CD4-positive, alpha-beta T cell treated with Interferon gamma for 1 hour (primary cell): ENCODE results near the gene SH3GL2.

Experiments used
- DNase-seq: peaks from one replicate; pipeline ENCODE4 v3.0.0-alpha.2; 2020

The SH3GL2 gene

DNA sequence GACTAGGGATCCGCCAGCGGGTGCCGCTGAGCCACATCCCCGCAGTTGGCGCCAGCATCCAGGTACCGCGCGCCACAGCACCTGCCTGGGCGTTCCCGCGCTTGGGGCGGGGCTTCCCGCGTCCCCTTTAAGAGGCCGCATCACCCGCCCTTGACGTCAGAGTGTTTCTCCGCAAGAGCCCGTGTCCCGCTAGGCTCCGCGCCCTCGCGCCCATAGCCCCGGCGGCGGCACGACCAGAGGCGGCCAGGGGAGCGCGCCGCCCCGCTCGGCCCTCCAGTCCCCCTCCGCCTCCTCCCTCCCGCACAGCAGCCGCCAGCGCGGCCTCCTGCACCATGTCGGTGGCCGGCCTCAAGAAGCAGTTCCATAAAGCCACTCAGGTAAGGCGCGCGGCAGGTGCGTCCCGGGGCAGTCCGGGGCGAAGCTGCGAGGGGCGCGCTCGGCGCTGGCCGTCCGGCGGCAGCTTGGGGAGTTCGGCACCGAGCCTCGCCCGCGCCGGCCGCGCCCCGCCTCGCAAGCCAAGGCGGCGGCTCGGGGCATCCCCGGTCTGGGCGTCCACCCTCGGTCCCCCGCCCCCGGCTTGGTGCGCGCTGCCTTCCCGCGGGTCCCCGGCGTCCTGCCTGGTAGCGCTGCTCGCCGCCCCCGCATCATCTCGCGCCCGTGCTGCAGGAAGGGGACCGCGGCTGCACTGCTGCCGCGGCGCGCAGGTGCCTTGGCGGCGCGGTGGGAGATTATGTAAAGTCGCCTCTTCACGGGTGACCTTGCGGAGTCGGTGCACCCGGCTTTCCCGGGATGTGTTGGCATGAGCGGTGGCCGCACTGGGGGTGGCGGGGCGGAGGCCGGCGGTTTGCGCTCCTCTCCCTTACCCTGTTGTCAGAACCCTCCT lies at the start of gene SH3GL2:
Gene SH3GL2, plus strand, starts transcription at position 156 of the 883 bp plus-strand sequence.
- DNase-seq = no peak

DNA sequence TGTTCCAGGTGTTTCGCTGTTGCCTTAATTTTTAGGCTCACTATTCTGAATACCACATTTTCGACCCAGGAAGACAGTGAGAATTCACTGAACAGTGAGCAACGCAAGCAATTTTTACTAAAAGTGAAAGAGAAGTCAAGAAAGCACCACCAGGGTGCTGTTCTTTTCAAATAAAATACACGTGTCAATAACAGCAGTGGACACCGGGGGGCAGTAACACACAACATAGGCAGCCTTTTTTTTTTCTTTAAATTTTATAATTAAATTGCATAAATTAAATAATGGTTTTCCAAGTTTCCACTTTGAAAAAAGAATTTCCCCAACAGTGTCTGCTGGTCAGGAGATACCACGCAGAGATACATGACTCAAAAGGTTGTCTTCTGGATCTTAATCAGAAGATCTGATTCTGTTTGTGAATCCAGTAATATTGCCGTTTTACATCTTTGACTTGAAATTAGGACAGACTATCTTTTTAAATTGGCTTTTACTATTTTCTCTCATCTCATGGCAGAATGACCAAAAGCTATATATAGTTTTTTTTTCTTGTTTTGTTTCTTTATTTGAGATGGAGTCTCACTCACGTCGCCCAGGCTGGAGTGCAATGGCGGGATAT lies 47.1 kb upstream of the SH3GL2 start:
- DNase-seq = no peak

DNA sequence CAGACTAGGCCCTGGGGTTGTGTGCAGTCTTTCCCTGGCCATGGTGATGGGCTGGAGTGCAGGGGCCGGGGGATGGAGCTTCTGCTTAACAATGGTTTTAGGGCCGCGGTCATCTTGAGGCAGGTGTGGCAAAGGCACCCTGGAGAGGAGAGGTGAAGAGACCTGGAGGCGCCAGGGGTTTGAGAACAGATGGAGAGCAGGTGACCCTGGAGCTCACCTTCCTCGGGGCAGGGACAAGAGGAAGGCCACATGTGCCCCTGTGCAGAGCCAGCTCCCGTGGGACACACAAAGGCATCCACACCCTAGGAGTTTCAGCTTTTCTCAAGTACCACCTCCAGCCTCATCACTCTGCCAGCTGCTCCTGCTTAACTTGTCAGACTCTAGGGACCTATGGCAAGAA lies 46.4 kb upstream of the SH3GL2 start:
- no peak for DNase-seq

DNA sequence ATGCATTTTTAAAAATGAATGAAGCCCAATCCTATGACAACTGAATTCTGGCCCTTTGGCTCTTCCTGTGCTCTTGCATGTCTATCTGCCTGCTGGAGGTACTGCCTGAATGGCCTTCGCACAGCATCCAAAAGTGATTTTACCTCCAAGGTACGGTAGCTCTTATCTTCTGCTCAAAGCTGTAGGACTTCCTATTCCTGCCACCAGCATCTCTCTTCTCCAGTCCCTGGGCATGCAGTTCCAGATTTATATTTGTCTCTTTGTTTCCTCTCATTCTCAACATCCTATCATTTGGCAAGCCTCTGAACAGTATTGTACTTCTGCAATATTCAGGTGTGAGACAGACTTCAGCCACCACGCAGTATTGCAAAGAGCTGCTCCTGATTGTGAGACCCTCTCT lies 43.7 kb upstream of the SH3GL2 start:
- no peak for DNase-seq

DNA sequence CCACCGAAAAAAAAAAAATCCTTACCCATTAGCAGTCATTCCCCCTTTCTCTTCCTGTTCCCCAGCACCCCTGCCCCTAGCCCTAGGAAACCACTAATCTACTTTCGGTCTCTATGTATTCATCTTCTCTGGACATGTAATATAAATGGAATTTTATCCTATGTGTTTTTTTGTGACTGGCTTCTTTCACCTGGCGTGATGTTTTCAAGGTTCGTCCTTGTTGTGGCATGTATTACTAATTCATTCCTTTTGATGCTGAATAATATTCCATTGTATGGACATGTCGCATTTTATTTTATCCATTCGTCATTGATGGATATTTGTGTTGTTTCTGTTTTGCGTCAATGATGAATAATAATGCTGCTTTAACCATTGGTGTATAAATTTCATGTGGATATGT lies 42.8 kb upstream of the SH3GL2 start:
- no peak for DNase-seq

DNA sequence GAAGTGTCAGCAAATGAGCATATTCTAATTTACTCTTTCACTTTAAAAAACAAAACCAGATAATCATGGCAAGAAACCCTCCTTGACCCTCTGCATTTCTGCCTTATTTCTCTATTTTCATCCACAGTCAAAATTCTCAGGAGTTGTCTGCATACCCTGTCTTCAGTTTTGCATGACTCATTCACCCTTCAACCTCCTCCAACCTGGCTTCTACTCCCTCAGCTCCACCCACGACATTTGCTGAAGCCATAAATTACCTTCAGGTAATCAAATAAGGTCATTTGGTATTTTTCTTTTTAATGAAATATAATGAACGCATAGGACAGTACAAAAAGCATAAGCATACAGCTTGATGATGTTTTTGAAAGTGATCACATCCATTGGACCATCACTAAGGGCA lies 27.8 kb upstream of the SH3GL2 start:
- no peak for DNase-seq

DNA sequence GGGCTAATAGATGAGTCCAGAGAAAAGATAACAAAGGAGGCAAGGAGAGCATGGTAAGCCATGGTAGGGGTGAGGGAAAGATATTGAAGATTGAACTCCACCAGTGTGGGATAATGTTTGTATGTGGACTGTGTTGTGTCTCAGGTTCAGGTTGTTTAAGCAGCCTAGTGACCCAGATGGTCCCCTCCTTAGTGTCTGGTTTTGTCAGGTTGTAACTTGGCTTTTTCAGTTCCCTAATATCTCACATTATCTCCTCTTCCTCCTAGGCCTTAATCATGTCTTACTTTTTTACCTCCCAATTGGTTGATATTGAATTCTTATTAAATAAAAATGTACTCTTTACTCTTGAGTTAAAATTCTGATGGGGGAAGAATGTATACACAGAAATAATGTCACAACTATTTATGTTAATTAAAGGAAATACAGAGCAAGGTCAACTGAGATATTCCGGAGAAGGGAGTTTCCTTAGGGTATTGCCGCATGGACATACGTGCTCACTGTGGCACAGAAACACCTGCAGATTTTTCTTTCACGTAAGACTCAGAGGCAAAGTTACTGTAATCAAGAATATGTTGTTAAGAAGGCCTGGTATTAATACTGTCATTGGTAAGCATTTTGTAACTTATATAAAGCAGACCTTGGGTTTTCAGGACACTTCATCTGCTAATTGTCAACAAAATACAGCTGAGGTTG lies 23.4 kb upstream of the SH3GL2 start:
- no peak for DNase-seq

DNA sequence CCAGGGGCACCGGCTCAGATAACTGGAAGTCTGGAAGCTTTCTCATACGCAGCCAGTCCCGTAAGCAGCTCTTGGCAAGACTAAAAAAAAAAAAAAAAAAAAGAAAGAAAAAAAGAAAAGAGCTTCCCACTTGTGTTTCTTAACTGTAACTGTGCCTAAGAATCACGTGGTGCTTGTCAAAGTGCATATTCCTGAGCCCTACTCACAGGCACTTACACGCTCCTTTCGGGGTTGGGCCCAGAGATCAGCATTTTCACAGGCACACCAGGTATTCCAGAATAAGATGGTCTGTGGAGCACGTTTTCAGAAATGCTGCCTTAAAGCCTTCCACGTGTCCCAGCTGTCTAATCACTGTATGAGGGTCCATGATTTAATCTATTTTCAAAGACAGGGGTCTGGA lies 22.6 kb upstream of the SH3GL2 start:
- no peak for DNase-seq

DNA sequence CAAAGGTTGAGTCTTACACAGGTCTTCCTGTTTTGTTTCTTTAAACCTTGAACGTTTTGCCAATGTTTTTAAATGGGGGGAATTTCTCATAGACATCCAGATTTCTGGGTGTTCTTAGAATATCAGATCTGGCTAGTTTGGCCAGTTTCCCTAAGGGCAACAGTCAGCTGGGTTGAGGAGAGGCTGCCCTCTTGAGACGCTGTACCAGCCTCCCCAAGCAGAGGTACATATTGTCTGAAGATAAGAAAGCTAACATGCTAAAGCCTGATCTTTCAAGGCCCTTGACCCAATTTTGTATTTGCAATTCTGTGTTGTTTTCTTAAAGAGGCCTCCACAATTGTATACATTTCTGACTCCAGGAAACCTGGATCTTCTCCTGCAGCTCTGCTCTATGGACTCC lies 21.9 kb upstream of the SH3GL2 start:
- no peak for DNase-seq

DNA sequence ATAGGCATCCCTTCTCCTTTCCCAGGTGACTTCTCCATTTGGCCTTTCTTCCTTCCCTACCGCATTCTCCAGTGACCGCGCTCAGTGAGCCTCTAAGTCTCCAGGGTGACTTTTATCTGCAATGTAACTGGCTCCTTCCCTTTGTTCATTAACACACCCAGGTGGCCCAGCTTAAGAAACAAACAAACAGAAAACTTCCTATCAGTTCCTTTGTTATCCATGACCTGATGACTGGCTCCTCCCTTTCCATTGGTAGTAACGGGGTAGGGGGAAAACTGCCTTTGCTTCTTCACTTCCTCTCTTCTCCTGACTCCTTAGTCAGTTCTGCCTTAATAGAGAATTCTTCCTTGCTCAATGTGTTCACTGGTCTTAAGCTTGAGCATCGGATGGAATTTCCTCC lies 7.0 kb upstream of the SH3GL2 start:
- DNase-seq = no peak

DNA sequence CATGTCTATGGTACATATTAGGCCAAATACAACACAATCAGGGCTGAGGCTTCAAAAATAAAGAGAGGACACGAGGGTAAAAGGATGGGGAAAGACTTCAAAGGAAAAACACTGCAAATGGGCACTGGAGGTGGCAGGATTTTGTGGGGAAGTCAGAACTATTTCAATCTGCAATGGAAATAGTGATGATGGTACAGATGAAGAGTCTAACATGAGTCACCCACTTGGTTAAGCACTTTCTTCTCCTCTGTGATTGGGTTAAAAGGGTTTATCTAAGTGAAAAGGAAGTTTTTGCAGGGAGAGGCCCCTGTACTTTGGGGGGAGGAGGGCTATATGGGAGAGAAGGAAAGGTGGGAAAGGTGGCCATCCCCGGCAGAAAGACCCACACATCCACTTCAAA lies 4.5 kb upstream of the SH3GL2 start:
- no peak for DNase-seq

DNA sequence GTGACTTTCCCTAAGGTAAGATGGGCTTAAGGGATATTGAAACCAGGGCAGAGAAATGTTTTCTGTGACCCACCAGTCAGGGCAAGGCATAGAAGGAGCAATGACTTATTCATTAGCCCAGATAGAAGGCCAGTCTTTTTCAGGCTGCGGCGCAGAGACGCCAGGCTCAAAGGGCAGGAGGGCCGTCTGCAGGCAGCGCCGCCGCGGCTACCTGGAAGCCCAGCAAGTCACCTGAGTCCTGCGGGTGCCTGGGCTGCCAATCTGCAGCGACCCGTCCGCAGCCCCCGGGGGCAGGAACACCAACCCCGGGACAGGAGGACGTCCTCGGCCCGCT lies 322 bp upstream of the SH3GL2 start:
- no peak for DNase-seq

DNA sequence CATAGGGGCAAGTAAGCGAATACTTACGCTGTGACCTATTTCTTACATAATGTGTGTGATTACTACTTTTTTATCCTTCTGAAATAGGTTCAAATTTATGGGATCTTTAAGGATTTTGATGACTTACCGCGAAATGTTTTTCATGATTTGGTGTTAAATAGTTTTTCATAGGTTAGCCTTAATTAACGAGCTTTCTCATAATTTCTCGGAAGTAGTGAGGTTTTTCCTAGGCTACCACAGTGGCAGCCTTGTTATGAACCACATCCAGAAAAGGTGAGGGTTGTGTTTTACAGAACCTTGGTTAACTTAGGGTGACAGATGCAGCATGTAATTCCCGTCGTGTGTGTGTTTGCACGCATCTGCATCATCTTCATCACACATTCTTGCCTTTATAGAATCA lies 1.3 kb downstream of the SH3GL2 start:
- no peak for DNase-seq

DNA sequence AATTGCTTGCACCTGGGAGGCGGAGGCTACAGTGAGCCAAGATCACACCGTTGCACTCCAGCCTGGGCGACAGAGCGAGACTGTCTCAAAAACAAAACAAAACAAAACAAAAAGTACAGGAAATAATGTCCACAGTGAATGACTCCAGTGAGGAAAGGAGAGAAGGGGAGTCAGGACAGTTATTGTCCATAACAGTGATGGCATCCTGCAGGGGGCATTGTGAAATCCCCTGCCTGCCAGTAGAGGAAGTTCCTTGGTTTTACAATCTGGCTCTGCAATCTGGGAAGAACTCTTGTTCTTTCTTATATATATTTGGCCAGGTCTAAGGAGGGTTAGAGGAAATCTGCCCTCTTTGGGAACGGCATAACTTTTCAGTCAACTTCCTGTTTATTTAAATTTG lies 8.2 kb downstream of the SH3GL2 start:
- DNase-seq = no peak

DNA sequence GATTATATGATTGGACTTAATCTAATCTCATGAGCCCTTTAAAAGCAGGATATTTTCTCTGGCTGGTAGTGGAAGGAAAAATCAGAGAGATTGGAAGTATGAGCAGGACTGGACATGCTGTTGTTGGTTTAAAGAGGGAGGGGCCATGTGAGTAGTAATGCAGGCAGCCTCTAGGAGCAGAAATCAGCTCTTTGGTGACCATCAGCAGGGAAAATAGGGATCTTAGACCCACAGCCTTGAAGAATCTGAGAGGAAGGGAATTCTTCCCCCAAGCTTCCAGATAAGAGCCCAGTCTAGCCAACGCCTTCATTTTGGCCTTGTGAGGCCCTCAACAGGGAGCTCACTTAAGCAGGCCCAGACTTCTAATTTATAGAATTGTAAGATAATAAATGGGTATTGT lies 9.5 kb downstream of the SH3GL2 start:
- no peak for DNase-seq

DNA sequence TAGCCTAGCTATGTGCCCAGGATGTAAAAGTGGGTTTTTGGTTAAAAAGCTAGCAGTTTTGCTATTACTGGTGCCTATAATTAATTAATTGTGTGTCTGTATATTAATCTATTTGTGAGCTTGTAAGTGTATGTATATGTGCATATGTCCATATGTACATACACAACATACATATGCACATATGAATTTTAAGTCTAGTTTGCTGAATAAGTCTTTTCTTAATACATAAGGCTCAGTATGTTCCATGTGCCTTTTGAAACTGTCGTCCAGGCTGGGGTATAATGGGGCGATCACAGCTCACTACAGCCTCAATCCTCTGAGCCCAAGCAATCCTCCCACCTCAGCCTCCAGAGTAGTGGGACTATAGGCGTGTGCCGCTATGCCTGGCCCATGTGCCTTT lies 10.1 kb downstream of the SH3GL2 start:
- no peak for DNase-seq

DNA sequence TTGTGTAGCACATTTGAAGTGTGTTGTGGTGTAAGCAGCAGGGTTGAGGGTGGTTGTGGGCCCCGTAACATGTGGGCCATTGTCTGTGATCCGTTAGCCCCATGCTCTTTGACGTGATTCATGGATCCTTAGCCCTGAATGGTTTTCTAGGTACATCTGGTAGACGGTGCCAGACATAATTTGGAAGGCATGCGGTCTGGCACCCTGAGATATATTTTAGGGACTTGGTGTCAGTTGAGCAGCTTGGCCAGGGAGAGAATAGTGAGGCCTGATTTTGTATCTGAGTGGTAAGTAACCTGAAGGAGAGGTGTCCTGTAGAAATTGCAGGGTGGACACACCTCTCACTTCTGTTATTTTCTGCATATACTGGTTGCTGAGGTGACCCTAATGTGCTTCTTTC lies 10.9 kb downstream of the SH3GL2 start:
- DNase-seq = no peak

DNA sequence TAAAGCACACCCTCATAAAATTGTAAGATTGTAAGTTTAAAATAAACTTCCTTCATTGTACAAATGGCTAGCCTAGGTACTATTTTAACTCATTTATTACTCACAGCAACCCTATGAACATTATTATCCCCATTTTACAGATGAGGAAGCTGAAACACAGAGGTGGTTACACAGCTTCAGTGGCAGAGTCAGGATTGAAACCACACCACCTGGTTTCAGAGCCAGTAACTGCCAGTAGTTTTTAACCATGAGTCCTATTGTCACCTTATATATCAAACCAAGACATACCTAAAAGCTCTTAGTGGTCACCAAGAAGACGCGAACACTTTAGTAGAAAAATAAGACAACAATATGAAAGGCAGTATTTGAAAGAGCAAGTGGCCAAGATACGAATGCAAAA lies 16.1 kb downstream of the SH3GL2 start:
- no peak for DNase-seq

DNA sequence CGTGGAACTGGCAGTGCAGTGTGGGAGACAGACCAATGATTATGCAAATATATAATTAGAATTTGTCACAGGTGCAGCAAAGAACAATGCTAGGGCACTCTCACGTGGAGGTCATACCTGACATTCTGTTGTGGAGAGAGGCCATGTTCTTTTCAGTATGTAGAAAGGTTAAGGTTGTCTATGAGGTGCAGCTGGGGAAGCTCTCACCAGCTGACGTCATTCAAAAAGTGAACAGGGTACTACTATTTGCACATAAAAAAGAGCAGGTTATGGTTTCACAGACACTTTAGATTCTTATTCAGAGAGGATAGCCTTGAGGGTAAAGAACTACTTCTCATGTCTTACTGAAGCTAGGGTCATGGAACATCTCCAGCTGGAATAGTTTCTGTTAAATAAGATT lies 19.1 kb downstream of the SH3GL2 start:
- no peak for DNase-seq

DNA sequence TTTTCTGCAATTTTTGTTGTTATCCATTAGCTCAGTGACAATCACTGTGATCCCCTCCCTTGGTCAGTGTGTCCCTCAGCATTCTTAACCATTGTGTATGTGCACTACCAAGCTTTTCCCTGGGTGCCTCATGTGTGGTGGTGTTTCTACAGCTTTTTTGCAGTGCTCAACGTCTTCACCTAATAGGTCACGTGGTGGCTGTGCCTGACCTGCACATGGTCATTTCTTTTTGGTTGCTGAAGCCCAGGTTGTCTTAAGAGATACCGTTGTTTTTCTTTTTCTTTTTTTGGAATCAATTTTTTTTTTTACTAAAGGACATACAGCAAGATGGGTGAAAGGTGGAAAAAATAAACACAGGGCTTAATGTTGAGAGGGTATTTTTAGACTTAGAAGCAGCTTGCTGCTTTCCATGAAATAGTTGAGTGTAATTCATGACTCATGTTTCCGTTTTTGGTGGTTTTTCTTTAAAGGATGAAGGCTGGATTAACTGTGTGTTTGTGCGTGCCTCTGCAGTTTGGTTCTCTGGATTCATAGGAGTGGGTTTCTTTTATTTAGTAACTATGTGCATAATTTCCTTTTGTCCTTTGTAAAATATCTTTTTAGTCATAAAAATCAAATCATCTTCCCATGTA lies 22.2 kb downstream of the SH3GL2 start:
- DNase-seq = no peak

DNA sequence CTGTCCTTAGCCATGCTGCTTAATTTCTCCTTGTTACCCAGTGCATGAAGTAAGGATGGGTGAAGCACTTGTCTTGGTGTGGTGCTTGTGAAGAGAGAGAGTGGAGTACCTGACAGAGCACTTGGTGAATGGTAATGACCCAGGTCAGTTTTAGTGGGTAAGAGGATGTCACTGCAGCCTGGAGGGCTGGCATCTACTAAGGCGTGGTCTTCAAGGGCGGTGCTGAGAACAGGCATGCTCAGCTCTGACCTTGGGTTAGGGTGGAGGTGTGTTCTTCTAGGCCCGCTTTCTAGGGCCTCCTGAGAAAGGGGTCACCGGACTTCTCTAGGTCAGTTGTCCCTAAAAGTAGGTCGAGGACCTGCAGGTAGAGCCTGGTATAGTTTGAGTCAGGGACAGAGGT lies 25.7 kb downstream of the SH3GL2 start:
- no peak for DNase-seq

DNA sequence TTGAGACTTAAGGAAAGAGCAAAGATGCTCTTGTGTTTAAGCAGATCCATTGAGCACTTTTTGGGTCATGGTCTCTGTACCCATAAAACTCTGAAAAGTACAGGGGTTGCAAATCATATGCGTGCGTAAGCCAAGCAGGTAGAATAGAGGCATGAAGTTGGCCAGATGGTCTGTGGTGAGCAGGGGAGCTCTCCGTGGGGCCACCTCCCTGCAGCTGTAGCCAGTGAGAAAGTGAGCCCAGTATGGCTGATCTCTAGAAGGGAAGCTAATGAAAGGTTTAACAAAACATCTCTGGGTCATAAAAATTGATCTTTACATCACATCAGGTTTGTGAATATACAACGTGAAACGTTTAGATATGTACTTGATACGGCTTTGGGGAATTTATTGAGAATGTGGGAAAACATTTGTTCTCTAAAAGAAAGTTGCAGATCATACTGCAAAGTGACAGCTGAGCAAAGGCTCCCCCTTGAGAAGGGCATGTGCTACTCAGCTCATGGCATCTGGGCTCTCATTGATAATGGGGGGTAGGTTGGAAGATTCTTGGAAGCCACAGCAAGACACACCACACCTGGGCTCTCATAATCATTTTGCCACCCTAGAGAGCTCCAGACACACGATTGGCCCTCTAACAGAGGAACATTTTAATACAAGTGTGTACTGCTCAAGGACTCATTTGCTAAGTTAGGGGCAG lies 30.6 kb downstream of the SH3GL2 start:
- no peak for DNase-seq

DNA sequence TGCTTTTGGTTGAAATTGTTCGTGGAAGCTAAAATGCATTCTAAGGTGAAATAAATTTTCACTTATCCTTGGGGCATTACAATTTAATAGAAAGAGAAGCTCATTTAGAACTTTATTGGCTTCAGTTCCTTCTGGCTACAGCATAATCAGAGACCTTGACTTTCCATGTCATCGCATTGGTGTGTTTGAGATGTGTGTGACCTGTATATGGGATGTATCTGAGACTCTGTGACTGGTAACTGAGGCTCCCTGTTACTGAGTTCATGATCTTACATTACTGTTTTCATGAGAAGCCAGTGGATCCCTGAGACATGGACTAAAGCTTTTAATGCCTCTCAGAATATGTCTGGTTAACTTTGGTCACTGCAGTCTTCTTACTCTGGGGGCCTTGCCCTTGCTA lies 32.5 kb downstream of the SH3GL2 start:
- DNase-seq = no peak
